Testis (tissue), 2 donors: ENCODE data around the gene LRRFIP1.

Experiments used
- POLR2A ChIP-seq: fragments of 450-650 bp; IDR thresholded peaks from one replicate; pipeline ENCODE4 v1.6.1; 2017; ENCODE audit warnings: antibody characterized with exemption, mild to moderate bottlenecking, moderate library complexity
- TF ChIP-seq, protein P1 (sequence below), 3 experiments: fragments of 450-650 bp in 2 of 3; fragments of 200-600 bp in 1 of 3; sonication (generic) in 1 of 3; IDR thresholded peaks; one replicate each; pipeline ENCODE4 v1.5.1; 2016 to 2019; ENCODE audit warnings: antibody characterized with exemption in 3 of 3, mild to moderate bottlenecking in 2 of 3, moderate library complexity in 1 of 3

DNA sequence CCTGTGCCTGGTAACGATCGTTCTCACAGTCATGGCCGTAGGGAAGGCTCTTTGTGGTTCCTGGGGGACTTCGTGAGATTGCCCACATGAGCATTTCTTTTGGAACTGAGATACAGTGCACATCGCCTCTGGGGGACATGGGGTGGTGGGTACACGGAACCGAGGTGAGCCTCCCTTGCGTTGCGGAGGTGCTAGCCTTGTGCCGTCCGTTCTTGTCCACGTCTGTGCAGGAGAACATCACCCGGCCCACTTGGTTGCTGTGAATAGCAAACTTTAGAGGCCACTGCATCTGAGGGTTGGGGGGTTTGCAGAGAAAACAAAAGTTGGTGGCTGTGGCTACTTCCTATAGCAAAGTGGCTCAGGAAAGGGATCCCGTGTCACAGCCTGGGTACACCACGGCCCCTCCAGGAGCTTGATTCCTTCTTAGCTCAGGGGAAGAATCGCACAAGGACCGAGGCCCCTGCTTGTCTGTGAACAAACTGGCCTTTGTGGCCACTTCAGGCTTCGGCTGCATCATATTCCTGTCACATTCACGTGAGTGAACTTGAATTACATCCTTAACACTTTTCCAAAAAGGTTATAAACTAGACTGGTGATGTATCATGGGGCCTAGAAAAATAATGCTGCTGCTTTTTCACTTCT lies 72.6 kb downstream of the LRRFIP1 start:
- no peak for TF ChIP-seq POLR2A
- TF ChIP-seq, protein P1, sequence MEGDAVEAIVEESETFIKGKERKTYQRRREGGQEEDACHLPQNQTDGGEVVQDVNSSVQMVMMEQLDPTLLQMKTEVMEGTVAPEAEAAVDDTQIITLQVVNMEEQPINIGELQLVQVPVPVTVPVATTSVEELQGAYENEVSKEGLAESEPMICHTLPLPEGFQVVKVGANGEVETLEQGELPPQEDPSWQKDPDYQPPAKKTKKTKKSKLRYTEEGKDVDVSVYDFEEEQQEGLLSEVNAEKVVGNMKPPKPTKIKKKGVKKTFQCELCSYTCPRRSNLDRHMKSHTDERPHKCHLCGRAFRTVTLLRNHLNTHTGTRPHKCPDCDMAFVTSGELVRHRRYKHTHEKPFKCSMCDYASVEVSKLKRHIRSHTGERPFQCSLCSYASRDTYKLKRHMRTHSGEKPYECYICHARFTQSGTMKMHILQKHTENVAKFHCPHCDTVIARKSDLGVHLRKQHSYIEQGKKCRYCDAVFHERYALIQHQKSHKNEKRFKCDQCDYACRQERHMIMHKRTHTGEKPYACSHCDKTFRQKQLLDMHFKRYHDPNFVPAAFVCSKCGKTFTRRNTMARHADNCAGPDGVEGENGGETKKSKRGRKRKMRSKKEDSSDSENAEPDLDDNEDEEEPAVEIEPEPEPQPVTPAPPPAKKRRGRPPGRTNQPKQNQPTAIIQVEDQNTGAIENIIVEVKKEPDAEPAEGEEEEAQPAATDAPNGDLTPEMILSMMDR (IDR thresholded peaks at IDR 0.05), result no peak
